GM12875 (cell line): ENCODE results near the gene MYOG.

Experiments
- H3K4me3 ChIP-seq: one replicate; pipeline ENCODE4 v1.5.1; 2011; ENCODE audit warnings: low read depth, low read length, control low read depth
- TF ChIP-seq, protein P1 (sequence below): IDR thresholded peaks from 2 replicates; pipeline ENCODE4 v1.5.1; 2011; ENCODE audit warnings: low read depth, mild to moderate bottlenecking, control low read depth, inconsistent platforms, low read length, moderate library complexity, borderline replicate concordance; ENCODE audit not compliant: insufficient read depth

MYOG gene

DNA sequence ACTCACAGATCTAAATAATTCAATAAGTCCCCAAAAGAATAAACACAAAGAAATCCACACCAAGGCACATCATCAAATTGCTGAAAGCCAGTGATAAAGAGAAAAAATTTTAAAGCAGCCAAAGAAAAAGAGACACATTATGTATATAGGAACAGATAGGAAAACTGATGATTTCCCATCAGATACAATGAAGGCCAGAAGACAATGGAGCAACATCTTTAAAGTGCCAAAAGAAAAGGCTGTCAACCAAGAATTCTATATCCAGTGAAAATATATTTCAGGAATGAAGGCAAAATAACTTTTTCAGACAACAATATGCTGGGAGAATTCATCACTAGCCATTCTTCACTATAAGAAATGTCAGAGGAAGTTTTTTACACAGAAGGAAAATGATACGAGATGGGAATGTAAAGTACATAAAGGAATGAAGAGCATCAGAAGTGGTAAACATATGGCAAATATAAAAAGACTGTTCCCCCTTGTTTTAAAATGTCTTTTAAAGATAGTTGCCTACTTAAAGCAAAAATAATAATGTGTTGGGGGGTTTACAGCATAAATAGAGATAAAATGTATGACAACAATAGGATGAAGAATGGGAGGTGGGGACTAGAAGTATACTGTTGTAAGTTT lies 9.4 kb upstream of the MYOG start:
- TF ChIP-seq, protein P1, sequence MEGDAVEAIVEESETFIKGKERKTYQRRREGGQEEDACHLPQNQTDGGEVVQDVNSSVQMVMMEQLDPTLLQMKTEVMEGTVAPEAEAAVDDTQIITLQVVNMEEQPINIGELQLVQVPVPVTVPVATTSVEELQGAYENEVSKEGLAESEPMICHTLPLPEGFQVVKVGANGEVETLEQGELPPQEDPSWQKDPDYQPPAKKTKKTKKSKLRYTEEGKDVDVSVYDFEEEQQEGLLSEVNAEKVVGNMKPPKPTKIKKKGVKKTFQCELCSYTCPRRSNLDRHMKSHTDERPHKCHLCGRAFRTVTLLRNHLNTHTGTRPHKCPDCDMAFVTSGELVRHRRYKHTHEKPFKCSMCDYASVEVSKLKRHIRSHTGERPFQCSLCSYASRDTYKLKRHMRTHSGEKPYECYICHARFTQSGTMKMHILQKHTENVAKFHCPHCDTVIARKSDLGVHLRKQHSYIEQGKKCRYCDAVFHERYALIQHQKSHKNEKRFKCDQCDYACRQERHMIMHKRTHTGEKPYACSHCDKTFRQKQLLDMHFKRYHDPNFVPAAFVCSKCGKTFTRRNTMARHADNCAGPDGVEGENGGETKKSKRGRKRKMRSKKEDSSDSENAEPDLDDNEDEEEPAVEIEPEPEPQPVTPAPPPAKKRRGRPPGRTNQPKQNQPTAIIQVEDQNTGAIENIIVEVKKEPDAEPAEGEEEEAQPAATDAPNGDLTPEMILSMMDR = no peak
- H3K4me3 ChIP-seq = no peak overlapping the region

DNA sequence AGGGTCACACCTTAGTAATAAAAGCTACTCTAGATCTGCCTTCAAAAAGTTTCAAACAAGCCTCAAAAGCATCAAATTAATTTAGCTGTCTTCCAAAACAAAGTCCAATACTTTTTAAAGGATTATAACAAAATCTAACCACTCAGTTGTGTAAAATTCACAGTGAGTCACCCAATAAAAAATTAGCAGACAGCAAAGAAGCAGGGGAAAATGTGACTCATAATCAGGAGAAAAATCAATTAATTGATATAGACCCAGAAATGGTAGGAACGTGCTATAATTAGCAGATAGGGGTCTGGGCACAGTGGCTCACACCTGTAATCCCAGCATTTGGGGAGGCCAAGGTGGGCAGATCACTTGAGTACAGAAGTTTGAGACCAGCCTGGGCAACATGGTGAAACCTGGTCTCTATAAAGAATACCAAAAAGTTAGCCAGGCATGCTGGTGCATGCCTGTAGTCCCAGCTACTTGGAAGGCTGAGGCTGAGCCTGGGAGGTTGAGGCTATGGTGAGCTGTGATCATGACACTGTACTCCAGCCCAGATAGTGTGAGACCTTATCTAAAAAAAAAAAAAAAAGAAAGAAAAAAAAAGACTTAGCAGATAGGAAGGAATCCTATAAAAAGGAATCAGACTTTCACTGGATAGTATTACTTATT lies 8.1 kb upstream of the MYOG start:
- no peak overlapping the region for H3K4me3 ChIP-seq
- TF ChIP-seq, protein P1 = no peak

DNA sequence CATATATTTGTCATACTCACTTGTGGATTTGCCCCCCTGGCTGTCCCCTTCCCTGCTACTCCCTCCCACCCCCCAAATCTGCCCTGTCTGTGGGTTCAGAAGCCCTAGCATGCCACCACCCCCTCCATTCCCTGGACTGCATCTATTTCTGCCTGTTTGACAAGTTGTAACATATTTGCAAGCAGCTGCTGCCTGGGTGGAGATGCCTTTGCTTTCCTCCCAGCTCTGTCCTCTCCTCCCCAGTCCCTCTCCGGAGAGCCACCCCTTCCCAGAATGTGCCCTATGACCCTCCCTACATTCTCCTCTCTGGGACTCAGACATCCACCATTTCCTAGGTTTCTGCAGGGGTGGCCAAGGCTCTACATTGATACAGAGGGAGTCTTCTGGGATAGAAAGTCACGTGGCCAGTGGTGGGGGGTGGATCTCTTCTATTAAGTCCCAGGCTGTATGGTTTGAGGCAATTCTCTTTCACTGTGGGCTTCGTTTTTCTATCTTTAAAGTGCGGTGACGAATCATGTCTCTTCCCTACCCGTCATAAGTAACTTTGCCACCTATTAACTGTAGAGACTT lies 6.0 kb upstream of the MYOG start:
- TF ChIP-seq, protein P1 = no peak
- H3K4me3 ChIP-seq = no peak overlapping the region

DNA sequence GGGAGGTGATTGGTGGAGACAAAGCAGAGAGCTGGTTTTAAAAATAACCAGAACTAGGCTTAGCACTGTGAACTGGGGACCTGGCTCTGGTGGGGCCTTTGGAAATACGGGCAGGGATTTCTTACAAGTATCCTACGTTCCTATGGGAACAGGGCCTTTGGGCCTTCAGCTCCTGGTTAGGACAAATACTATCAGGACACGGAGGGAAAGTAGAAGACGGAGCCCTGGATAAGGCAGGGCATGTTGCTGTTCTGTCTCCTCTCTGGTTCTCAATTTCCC lies 5.3 kb upstream of the MYOG start:
- H3K4me3 ChIP-seq = no peak overlapping the region
- TF ChIP-seq, protein P1 = no peak

DNA sequence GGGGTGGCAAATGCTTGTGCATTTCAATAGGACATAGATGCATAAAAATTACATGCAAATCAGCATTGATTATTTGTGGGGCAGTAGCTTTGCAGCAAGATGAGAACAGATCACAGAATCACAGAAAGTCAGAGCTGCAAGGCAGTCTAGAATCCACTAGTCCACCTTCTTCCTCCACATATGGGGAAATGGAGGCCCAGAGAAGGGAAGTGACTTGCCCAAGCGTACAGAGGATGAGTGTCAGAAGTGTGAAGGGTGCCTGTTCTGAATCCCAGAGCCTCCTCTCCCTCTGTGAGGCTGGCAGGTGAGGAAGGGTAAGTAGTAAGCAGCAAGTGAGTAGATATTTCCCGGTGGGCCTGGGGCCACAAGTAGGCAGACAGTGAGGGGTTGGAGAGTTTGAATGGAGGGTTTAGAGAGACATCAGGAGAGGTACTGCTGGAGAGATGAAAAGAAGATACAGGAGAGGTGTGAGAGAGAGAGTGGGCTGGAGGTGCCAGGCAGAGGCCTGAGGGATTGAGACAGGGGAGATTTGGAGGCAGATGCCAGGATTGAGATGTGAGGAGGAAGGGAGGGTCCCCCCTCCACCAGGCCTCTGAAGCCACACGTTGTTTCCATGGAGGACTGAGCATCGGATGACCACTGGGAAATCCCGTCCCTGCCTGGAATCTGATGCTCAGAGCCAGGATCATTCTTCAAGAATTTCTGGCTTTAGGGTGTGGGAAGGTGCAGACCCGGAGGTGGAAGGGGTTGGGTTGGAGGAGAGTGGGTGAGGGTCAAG lies 4.8 kb upstream of the MYOG start:
- H3K4me3 ChIP-seq = no peak overlapping the region
- TF ChIP-seq, protein P1 = no peak

DNA sequence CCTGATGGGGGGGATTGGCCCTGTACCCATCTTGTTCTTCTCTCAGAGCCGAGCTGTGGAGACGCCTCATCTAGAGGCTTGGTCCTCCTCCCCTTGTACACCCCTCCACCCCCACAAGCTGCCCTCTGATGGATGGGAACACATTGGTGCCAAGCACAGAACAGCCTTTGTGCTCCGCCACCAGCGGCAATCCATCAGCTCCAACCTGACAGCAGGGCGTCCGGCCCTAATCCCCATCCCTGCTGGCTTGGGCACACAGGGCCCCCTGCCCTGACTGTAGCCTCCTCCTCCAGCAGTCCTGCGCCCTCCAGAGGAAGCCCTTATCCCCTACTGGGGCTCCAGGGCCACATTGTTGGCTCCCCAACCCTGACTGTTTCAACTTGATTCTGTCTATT lies 3.8 kb upstream of the MYOG start:
- no peak overlapping the region for H3K4me3 ChIP-seq
- TF ChIP-seq, protein P1 = no peak

DNA sequence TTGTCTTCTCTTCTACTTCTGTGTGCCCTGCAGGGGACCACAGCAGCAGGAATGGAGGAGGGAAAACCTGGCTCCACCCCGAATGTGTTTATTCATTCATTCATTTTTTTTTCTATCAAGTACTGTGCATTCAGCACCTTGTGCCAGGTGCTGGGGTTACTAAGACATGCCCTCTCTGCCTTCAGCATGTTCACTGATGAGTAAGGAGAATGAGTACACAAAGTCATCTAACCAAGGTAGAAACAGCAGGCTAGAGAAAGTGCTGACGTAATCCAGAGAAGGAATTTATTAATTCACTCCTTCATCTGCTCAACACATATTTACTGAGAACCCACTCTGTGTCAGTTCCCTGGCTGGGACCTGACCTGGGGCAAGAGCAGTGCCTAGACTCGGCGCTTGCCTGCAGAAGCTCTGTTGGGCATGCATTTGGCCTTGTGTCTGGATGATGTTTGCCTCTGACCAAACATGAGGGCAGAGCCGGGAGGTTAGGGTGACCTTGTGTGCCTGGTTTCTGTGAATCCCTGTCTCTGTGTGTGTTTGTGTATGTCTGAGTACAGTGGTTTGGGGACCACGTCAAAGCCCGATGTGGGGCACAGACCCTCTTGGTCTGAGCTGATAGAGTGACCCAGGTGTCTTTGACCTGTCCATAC lies 3.3 kb upstream of the MYOG start:
- H3K4me3 ChIP-seq = no peak overlapping the region
- TF ChIP-seq, protein P1 = no peak
